Raji (cell line): Measurements from ENCODE around the gene KRTAP9-6.

Source experiments
- POLR2A ChIP-seq: IDR thresholded peaks from 2 replicates; pipeline ENCODE4 v1.6.1; 2011; ENCODE audit warnings: low read depth, low read length, control low read depth; ENCODE audit not compliant: insufficient read depth

KRTAP9-6 gene

DNA sequence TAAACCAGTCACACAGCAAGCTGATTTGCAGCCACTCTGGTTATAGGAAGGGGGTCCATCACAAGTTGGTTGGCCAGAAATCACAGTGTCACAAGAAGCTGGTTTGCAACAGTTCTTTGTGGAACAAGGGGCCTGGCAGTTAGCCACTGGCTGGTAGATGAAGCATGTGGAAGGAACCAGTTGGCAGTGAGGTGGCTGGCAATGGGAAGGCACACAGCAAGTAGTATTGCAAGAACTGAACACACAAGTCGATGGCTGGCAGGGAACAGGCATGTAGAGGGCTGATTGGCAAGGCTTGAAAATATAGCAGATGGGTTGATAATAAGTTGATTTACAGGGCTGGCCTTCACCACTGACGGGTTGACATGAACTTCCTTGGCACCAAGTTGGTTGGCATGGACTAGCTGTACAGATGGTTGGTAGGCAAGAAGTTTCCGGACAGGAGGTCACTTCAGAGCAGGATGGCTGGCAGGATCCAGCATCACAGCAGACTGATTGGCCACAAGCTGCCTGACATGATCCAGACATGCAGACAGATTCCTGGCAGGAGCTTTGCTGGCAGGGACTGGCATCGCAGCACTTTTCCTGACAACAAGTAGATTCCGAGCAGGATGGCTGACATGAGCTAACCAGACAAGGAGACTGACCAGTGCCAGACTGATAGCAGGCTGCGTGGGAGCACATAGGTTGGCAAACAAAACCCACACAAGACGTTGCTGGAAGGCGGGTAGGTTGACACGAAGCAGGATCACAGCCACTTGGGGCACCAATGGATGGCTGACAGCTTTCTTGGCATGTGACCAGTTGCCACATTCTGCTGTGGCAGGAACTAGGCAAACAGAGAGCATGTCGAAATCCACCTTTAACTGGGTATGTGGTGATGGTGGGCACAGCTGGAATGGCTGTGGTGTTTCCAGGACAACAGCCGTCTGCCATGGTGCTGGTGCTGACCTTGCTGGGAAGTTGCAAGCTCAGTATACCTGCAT, 37.0 kb downstream of the KRTAP9-6 start, which contains the start of gene KRTAP29-1:
KRTAP29-1 (minus strand) TSS at position 936 of the 986 bp plus-strand sequence; CDS start at position 936, 0 bp downstream.
- TF ChIP-seq POLR2A: no peak

DNA sequence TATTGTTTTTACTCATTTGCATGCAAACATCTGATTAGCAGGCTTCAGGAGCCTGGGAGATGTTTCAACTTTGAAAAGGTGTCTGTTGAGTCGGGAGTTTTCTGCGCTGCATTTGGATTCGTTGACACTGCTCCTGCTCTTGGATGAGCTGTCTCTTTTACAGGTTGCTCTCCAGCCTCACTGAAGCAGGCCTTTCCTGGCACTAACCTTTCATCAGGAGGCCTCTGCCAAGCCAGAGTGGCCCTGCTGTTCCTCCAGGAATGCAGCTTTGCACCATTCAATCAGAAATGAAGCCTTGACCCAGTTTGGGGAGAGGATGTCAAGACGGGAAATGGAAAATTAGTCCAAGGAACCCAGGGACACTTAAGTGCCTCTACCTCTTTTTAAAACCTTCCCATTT, 37.8 kb downstream of the KRTAP9-6 start:
- no peak for TF ChIP-seq POLR2A

DNA sequence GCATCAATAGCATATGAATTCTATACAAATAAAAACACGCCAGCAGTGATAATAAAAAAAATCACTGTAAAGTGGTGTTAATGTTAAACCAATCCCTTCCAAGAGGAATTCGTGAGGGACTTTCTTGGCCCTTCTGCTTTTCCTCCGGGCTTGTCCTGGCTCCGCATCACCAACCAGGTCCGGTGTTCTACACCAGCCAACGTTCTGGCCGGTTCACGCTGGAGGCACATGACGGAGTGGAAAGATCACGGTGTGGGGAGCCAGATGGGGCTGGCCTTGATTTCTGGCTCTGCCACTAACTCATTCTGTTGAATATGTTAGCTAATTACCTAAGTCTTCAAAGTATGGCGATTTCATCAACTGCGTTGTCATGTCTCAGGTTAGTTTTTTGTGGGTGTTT, 38.9 kb downstream of the KRTAP9-6 start:
- TF ChIP-seq POLR2A: no peak

DNA sequence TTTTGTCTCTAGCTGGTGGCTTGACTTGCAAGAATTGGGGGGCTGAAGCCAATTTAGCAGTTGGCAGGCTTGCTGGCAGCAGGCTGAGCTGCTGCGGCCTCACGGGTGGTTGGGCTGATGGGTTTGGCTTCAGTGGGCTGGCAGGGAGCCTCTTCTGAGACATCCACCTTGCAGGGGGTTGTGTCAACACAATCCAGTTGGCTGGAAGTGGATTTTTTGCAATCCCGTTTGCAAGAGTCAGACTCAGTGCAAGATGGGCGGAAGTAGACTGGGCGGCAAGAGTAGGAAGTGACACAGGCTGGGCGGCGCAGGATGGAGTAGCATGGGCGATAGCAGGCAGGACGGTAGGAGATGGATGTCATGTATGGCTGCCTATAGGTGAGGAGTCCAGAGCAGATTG, 42.5 kb downstream of the KRTAP9-6 start:
- no peak for TF ChIP-seq POLR2A

DNA sequence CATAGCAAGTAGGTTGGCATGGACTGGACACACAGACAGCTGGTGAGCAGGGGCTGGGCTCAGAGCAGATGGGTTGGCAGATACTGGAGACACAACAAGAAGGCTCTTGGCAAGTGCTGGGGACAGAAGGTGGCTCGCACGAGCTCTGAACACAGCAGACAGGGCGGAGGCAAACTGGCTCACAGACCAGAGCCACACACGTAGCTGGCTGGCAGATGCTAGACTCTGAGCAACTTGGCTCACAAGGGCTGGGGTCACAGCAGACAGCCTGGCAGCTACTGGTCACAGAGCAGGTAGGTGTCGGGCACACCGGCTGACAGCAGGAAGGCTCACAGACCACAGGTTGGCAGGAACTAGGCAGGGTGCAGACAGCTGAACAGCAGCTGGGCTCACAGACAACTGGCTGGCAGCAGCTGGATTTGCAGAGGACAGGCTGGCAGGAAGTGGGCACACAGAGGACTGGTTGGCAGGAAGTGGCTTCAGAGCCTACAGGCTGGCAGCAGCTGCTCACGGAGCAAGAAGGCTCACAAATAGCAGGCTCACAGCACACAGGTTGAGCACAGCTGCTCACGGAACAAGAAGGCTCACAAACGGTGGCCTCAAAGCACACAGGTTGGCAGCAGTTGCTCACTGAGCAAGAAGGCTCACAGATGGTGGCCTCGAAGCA, 43.2 kb downstream of the KRTAP9-6 start:
- TF ChIP-seq POLR2A: no peak

DNA sequence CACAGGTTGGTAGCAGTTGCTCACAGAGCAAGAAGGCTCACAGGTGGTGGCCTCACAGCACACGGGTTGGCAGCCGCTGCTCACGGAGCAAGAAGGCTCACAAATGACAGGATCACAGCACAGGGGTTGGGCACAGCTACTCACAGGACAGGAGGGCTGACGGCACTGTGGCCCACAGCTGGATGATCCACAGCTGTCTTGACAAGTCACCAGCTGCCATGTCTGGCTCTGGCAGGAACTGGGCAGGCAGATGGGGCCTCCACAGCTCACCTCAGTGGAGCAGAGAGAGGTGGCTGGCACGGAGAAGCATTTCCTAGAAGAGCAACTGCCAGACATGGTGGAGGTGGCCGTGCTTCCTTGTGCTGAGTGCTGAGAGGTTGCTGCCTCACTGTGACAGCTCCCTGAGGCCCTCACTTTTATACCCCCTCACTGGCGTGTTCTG, 43.8 kb downstream of the KRTAP9-6 start, which contains the start of gene KRTAP16-1:
KRTAP16-1 (minus strand) TSS at position 392 of the 442 bp plus-strand sequence; CDS start at position 336, 56 bp downstream.
- TF ChIP-seq POLR2A: no peak

DNA sequence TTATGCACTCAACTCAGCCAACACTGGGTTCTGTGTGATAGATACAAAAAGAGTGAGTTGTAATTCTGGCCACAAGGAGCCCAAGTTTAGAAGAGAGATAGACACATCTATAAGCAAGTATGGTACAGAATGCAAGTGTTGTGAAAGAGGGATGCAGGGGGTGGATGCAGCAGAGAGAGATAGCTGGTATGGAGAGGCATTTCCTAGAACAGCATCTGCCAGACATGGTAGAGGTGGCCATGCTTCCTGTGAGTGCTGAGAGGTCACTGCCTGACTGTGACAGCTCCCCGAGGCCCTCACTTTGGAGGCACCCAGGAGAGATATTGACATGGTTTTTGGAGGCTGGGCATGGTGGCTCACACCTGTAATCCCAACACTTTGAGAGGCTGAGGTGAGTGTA, 45.9 kb downstream of the KRTAP9-6 start:
- TF ChIP-seq POLR2A: no peak

DNA sequence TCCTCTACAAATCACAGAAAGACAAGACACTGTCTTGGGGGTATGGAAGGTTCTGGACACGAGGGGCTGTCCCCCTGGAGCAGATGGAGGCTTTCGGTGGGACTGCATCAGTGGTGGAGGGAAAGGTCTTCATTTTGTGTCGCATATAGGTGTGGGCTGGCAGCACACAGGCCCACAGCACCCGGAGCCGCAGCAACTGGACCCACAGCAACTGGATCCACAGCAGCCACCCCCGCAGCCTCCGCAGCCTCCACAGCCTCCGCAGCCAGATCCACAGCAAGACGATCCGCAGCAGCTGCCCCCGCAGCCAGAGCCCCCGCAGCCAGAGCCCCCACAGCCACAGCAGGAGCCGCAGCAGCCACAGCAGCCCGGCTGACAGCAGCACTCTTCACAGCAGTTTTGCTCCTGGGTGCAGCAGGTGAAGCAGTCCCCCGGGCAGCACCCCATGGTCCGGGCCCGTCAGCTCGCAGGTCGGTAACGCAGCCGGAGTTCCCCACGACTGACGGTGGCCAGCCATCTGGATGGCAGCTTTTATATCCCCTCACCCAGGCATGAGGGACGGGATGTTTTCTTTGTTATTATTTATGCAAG, 50.1 kb downstream of the KRTAP9-6 start, which contains the start of gene KRTAP17-1:
KRTAP17-1 (minus strand) TSS at position 507 of the 591 bp plus-strand sequence; CDS start at position 447, 60 bp downstream.
- TF ChIP-seq POLR2A: no peak
